Caco-2 (cell line): Measurements from ENCODE around the gene POLR2L. TPM values are rescaled to one million over a fixed set of nuclear protein-coding genes. Genes with fewer than 3 reads are reported as not detected.

Source experiments
- BruUV-seq: library from RNA; stranded (reverse); fragments of 400-500 nt; replicated peaks from 2 replicates; lab custom pipeline; 2021; lab: Mats Ljungman, UMichigan
- CTCF ChIA-PET: fragments of 300-600 bp; sonication (Branson Sonifier 250); formaldehyde crosslinking; loops from one replicate; lab custom pipeline; 2022; ENCODE audit warnings: antibody characterized with exemption; lab: Charles Lee
- POLR2A ChIA-PET: fragments of 300-600 bp; sonication (Branson Sonifier 250); formaldehyde crosslinking; loops from one replicate; lab custom pipeline; 2022; ENCODE audit warnings: antibody characterized with exemption; lab: Charles Lee
- DNase-seq, 2 experiments: peaks; one replicate each; pipeline versions ENCODE4 v3.0.0 to v3.0.0-alpha.2; 2020 to 2022
- H3K27me3 ChIP-seq: replicated peaks from 2 replicates; pipeline ENCODE4 v1.6.0; 2011; ENCODE audit warnings: low read length; ENCODE audit not compliant: control insufficient read depth, insufficient read depth
- H3K36me3 ChIP-seq: 2 replicates; pipeline ENCODE4 v1.5.1; 2011; ENCODE audit warnings: low read length; ENCODE audit not compliant: control insufficient read depth, insufficient read depth
- H3K4me1 ChIP-seq: fragments of 250-450 bp; sonication (Bioruptor Pico); 2 replicates; pipeline ENCODE4 v1.5.1; 2020; ENCODE audit warnings: mild to moderate bottlenecking
- H3K4me3 ChIP-seq: 2 replicates; pipeline ENCODE4 v1.5.1; 2011; ENCODE audit warnings: low read depth, mild to moderate bottlenecking, control low read depth, low read length
- H3K9me3 ChIP-seq: fragments of 250-450 bp; sonication (Bioruptor Pico); 2 replicates; pipeline ENCODE4 v1.5.1; 2020; ENCODE audit warnings: mild to moderate bottlenecking, moderate library complexity
- H3K27ac Mint-ChIP-seq: one replicate; pipeline ENCODE4 v1.8.0; 2022; ENCODE audit warnings: mixed read lengths; ENCODE audit not compliant: unreplicated experiment
- H3K27me3 Mint-ChIP-seq: one replicate; pipeline ENCODE4 v1.8.0; 2022; ENCODE audit warnings: mixed read lengths; ENCODE audit not compliant: insufficient read depth, unreplicated experiment
- H3K36me3 Mint-ChIP-seq: one replicate; pipeline ENCODE4 v1.8.0; 2022; ENCODE audit warnings: mild to moderate bottlenecking, mixed read lengths; ENCODE audit not compliant: insufficient read depth, unreplicated experiment
- H3K4me1 Mint-ChIP-seq: one replicate; pipeline ENCODE4 v1.8.0; 2022; ENCODE audit warnings: low read depth, mixed read lengths; ENCODE audit not compliant: unreplicated experiment
- H3K4me3 Mint-ChIP-seq: one replicate; pipeline ENCODE4 v1.8.0; 2022; ENCODE audit warnings: mild to moderate bottlenecking, moderate library complexity, mixed read lengths; ENCODE audit not compliant: unreplicated experiment
- H3K9me3 Mint-ChIP-seq: one replicate; pipeline ENCODE4 v1.8.0; 2022; ENCODE audit warnings: mixed read lengths; ENCODE audit not compliant: unreplicated experiment
- CTCF ChIP-seq, 2 experiments: fragments of 200-600 bp in 1 of 2; IDR thresholded peaks; 1 replicate in 1 of 2; 2 replicates in 1 of 2; pipeline versions ENCODE4 v1.5.1 to v1.8.0; 2011 to 2022; ENCODE audit warnings: antibody characterized with exemption in 1 of 2, control low read depth in 1 of 2, inconsistent platforms in 1 of 2, low read depth in 1 of 2, low read length in 1 of 2, mild to moderate bottlenecking in 1 of 2, moderate library complexity in 1 of 2; ENCODE audit not compliant: insufficient read depth in 1 of 2, severe bottlenecking in 1 of 2, unreplicated experiment in 1 of 2
- intact Hi-C: fragments of 100-400 bp; cut with micrococcal nuclease; formaldehyde crosslinking; loops from one replicate; pipeline ENCODE4 v1.10.0; 2022; ENCODE audit not compliant: unreplicated experiment
- total RNA-seq: library from RNA; stranded (reverse); gene quantifications from 2 replicates; pipeline ENCODE4 v1.2.3, GENCODE V29; 2022

POLR2L gene
- total RNA-seq, 1 experiment from 2014 or later = 139 TPM

DNA sequence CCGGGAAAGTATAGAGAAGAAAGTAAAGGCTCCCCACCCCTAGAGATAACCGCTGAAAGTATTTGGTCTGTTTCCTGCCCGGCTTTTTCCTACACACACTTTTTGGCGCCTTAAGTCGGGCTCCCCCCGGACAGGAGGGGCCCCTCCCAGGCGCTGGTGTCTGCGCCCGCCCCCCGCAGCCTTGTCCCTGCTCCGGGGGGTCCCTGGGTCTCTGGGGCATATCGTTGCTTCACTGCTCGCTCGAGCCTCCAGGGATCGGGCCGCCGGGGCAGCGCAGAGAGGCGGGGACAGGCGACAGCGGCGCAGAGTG, 15.5 kb downstream of the POLR2L start:
- Histone ChIP-seq H3K36me3 (no peaks in the 10 kb centered on the region; the same call in 1 of the 2 replicates), H3K27me3 (no peaks in the 10 kb centered on the region), H3K9me3 (no peaks in the 10 kb centered on the region), H3K4me1 (peaks cover 40% of the 10 kb centered on the region), H3K4me3 (peak overlapping the region; percentile 62)
- CTCF ChIA-PET = interaction anchor here (1.6 kb wide), 1 partner anchor 9 kb away, joined by 5 read pairs; no protein-coding TSS in a partner anchor
- Mint-ChIP-seq H3K4me1 (peaks cover 13% of the 10 kb centered on the region), H3K9me3 (no peaks in the 10 kb centered on the region), H3K4me3 (peak overlapping the region; percentile 88), H3K27ac (no peak overlapping the region), H3K36me3 (peaks cover 35% of the 10 kb centered on the region), H3K27me3 (no peaks in the 10 kb centered on the region)
- POLR2A ChIA-PET = no interaction called here
- no TSS peak for BruUV-seq
- TF ChIP-seq CTCF (IDR thresholded peaks at IDR 0.05; ENCODE audit: insufficient read depth in 1 of 2, low read depth in 1 of 2, low read length in 1 of 2, severe bottlenecking in 1 of 2, unreplicated experiment in 1 of 2) = no peak
- intact Hi-C loops = loop anchor here (1.0 kb wide), 1 partner anchor 7 kb away; no protein-coding TSS in a partner anchor
- no peak for DNase-seq

DNA sequence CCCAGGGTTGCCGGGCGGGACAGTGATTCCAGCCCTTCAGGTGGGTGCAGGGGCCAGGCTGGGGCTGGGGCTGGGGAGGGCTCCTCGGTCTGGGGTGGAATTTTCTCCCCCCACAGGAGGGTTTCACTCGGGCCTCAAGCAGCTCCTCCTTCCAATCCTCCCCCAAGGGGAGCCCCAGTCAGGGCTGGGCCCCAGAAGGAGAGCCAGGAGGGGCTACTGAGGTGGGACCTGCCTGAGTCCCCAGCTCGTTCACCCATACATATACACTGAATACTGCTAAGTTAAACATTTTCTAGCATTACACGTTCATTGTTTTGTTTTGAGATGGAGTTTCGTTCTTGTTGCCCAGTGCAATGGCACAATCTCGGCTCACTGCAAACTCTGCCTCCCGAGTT, 16.1 kb downstream of the POLR2L start:
- Histone ChIP-seq H3K4me3 (no peak overlapping the region; the same call in 1 of the 2 replicates), H3K36me3 (no peaks in the 10 kb centered on the region; the same call in 1 of the 2 replicates), H3K9me3 (no peaks in the 10 kb centered on the region), H3K4me1 (peaks cover 39% of the 10 kb centered on the region), H3K27me3 (no peaks in the 10 kb centered on the region)
- Mint-ChIP-seq H3K36me3 (peaks cover 35% of the 10 kb centered on the region), H3K4me1 (peaks cover 13% of the 10 kb centered on the region), H3K27me3 (no peaks in the 10 kb centered on the region), H3K27ac (no peak overlapping the region), H3K9me3 (no peaks in the 10 kb centered on the region), H3K4me3 (peak overlapping the region; percentile 88)
- DNase-seq = no peak
- ChIA-PET POLR2A (no interaction called here), CTCF (no interaction called here)
- intact Hi-C loops = no loop called here
- no peak for TF ChIP-seq CTCF (IDR thresholded peaks at IDR 0.05; ENCODE audit: insufficient read depth in 1 of 2, low read depth in 1 of 2, low read length in 1 of 2, severe bottlenecking in 1 of 2, unreplicated experiment in 1 of 2)
- BruUV-seq = TSS peak; percentile 41

- H3K4me1 Mint-ChIP-seq = peaks cover 13% of the 10 kb centered on the region
- intact Hi-C loops = no loop called here
- BruUV-seq = no TSS peak
- TF ChIP-seq CTCF (IDR thresholded peaks at IDR 0.05; ENCODE audit: insufficient read depth in 1 of 2, low read depth in 1 of 2, low read length in 1 of 2, severe bottlenecking in 1 of 2, unreplicated experiment in 1 of 2) = no peak
- DNase-seq = no peak
- H3K4me3 ChIP-seq = no peak overlapping the region
- H3K27me3 Mint-ChIP-seq = no peaks in the 10 kb centered on the region
- POLR2A ChIA-PET = no interaction called here
- no peaks in the 10 kb centered on the region for H3K9me3 ChIP-seq
- H3K36me3 Mint-ChIP-seq = peaks cover 41% of the 10 kb centered on the region
- H3K9me3 Mint-ChIP-seq = no peaks in the 10 kb centered on the region
- H3K36me3 ChIP-seq = peaks cover 2% of the 10 kb centered on the region
- H3K4me1 ChIP-seq = peaks cover 45% of the 10 kb centered on the region
- H3K4me3 Mint-ChIP-seq = no peak overlapping the region
- CTCF ChIA-PET = no interaction called here
- H3K27ac Mint-ChIP-seq = peak overlapping the region; percentile 8
- no peaks in the 10 kb centered on the region for H3K27me3 ChIP-seq
Observed at GRCh38 chr11:825366-826226, 16.7 kb downstream of the POLR2L start.
